NCI-H1930 (cell line): ENCODE results near the gene OR1E1.
"Not testable (repeated sequence)": the region's sequence is repeated elsewhere in the genome, so short reads cannot be mapped to it uniquely, and the experiment has no call there.

Experiments
- DNase-seq, 2 experiments: peaks; one replicate each; lab custom pipeline; 2025; lab: John Stamatoyannopoulos, UW

Gene OR1E1, protein sequence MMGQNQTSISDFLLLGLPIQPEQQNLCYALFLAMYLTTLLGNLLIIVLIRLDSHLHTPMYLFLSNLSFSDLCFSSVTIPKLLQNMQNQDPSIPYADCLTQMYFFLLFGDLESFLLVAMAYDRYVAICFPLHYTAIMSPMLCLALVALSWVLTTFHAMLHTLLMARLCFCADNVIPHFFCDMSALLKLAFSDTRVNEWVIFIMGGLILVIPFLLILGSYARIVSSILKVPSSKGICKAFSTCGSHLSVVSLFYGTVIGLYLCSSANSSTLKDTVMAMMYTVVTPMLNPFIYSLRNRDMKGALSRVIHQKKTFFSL

GRCh38 chr17:3398310-3398709 lies at the start of gene OR1E1:
Gene OR1E1, minus strand, starts transcription at chr17:3398410. Its CDS starts 0 bp downstream, at chr17:3398410.
- no peak for DNase-seq

GRCh38 chr17:3447625-3448024 lies 49.4 kb upstream of the OR1E1 start:
- DNase-seq: no peak

DNA sequence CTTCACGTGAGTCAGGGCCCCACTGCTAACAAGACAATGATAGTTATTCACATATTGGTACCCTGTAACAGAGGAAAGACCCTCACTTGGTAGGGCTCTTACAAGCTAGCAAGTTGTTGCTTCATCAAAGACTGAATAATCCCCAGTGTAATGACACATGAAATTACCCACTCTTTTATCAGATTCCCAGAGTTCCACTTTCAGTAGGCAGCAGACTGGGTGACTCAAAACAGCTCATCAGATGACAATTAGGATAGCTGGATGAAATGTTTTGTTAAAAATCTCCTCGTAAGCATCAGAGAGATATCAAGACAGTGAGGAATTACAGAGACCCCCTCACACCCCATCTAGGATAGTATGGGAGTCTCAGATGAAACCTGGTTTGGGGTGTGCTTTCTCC lies 42.2 kb upstream of the OR1E1 start:
- DNase-seq: no peak

GRCh38 chr17:3438368-3438767 lies 40.2 kb upstream of the OR1E1 start:
- no peak for DNase-seq

- DNase-seq: no peak
Observed at GRCh38 chr17:3433741-3434140, 35.5 kb upstream of the OR1E1 start, which contains the start of gene OR1E2. Gene OR1E2, minus strand, starts transcription at chr17:3433841. Its CDS starts 0 bp downstream, at chr17:3433841.

DNA sequence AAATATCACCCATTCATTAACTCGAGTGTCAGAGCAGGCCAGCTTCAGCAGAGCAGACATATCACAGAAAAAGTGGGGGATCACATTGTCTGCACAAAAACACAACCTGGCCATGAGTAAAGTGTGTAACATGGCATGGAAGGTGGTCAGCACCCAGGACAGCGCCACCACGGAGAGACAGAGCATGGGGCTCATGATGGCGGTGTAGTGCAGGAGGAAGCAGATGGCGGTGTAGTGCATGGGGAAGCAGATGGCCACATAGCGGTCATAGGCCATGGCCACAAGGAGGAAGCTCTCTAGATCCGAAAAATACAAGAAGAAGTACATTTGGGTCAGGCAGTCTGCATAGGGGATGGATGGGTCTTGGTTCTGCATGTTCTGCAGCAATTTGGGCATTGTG lies 35.0 kb upstream of the OR1E1 start:
- DNase-seq: not testable (repeated sequence)

DNA sequence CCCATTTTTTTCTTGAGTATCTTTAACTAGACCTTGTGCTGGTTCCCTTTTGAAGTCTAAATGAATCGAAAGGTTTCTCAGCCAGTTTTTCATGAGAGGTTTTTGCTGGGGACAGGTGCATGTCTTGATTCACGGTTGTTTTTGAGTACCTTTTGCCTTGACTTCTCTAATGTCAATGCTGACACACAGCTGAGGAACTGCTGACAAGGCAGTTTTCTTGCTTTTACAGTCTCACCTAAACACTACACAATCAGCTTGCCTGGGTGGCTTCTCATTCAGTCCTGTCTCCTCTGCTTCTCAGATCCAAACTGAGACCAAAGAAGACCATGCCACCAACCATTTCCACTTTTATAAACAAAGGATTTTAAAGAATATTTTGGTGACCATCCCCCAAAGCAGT lies 20.0 kb upstream of the OR1E1 start:
- DNase-seq: no peak

DNA sequence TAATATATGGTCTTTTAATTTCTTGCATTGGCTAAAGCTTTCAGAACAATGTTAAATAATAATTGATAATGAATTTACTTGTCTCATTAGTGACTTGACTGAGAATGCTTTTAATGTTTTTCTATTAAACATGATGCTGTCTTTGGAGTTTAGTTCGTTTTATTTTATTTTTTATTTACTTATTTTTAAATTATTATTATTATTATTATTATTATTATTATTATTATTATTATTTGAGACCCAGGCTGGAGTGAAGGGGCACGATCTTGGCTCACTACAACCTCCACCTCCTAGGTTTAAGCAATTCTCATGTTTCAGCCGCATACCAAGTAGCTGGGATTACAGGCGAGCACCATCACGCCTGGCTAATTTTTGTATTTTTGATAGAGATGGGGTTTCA lies 17.4 kb upstream of the OR1E1 start:
- DNase-seq: no peak

DNA sequence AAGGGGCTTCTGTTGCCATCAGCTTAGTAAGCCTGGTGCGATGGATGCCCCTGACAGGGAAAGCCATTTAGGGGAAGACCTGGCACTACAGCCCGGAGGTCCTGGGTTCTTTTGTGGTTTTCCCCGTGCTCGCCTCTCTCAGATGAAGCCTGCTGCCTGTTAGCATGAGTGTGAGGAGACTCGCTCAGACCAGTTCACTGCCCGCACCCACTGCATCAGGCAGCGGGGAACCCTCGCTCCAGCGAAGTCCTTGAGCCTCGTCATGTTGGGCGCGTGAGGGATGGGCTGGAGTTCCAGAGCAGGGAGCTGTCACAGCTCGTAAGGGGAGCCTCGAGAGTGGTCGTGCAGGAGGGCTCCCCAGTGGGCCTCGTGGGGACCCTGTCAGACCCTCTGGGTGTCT lies 14.0 kb upstream of the OR1E1 start:
- DNase-seq: not testable (repeated sequence)

DNA sequence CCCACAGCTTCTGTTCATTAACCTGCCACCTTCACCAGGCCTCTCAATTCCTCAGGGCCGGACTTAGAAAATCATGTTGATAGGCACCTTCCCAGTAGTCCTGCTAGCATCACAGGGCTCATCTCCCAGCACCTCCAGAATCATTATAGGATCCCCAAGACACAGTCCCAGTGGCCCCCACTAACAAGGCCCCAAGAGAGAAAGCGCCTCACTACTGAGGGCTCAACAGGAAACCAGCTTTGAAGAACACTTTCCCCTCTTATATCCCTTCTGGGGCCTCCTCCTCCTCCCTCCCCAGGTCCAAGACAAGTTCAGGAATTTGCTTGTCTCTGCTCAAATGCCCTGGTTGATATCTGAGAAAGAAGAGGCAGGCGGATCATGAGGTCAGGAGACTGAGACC lies 12.9 kb upstream of the OR1E1 start, which contains the start of gene OR3A3:
TSS of gene OR3A3 (plus strand) at position 301 of the 400 bp plus-strand sequence.
- DNase-seq: no peak

DNA sequence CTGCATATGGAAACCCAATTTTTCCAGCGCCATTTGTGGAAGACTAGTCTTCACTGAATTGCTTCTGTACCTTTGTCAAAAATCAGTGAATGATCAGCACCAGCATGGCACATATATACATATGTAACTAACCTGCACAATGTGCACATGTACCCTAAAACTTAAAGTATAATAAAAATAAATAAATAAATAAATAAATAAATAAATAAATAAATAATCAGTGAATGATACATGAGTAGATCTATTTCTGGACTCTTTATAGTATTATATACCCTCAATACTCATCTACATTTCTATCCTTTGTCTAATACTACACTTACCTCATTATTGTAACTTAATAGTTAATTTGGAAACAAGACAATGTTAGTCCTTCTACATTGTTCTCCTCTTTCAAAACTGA lies 5.6 kb upstream of the OR1E1 start:
- DNase-seq: not testable (repeated sequence)

- DNase-seq: no peak
Observed at GRCh38 chr17:3401786-3402185, 3.6 kb upstream of the OR1E1 start.

- DNase-seq: no peak
Observed at GRCh38 chr17:3400055-3400454, 1.8 kb upstream of the OR1E1 start.

DNA sequence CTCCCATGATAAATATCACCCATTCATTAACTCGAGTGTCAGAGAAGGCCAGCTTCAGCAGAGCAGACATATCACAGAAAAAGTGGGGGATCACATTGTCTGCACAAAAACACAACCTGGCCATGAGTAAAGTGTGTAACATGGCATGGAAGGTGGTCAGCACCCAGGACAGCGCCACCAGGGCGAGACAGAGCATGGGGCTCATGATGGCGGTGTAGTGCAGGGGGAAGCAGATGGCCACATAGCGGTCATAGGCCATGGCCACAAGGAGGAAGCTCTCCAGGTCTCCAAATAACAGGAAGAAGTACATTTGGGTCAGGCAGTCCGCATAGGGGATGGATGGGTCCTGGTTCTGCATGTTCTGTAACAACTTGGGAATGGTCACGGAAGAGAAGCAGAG lies 409 bp downstream of the OR1E1 start:
- DNase-seq: not testable (repeated sequence)

GRCh38 chr17:3389791-3390190 lies 8.4 kb downstream of the OR1E1 start:
- DNase-seq: no peak

DNA sequence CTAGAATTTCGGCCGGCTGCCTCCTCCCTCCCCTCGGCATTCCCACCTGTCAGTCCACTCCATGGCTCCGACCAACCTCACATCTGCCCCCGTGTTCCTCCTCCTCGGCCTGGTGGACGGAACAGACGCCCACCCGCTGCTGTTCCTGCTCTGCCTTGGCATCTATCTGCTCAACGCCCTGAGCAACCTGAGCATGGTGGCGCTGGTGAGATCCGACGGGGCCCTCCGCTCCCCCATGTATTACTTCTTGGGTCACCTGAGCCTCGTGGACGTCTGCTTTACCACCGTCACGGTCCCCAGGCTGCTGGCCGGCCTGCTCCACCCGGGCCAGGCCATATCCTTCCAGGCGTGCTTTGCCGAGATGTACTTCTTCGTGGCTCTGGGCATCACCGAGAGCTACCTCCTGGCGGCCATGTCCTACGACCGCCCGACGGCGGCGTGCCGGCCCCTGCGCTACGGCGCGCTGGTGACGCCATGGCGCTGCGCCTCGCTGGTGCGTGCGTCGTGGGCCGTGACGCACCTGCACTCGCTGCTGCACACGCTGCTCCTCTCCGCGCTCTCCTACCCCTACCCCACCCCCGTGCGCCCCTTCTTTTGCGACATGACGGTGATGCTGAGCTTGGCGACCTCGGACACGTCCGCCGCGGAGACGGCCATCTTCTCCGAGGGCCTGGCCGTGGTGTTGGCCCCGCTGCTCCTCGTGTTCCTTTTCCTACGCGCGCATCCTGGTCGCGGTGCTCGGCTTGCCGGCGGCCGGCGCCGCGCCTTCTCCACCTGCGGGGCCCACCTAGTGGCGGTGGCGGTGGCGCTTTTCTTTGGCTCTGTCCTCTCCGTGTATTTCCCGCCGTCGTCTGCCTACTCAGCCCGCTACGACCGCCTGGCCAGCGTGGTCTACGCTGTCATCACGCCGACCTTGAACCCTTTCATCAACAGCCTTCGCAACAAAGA lies 12.1 kb downstream of the OR1E1 start, which contains the start of gene OR3A2:
TSS of gene OR3A2 (minus strand) at position 440 of the 948 bp plus-strand sequence.
- DNase-seq: peak; percentile 81

- no peak for DNase-seq
Observed at GRCh38 chr17:3381957-3382356, 16.3 kb downstream of the OR1E1 start.

DNA sequence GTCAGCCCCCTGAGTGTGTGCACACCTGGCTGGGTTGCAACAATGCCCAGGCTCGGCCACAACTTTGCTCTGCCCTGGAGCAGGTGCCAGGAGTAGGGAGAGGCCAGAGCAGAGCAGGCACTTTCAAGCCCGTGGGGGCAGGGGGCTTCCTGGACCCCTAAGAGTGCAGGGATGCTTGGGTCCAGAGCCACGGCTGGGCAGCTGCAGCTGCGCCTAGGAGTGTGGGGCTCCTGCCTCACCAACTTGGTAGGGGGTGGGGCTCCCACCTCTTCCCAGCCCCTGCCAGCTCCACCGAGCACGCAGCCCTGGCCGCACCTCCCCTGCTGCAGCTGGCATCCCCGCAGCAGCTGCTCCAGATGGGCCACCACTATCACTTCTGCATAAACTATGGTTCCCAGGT lies 19.9 kb downstream of the OR1E1 start:
- DNase-seq: no peak

DNA sequence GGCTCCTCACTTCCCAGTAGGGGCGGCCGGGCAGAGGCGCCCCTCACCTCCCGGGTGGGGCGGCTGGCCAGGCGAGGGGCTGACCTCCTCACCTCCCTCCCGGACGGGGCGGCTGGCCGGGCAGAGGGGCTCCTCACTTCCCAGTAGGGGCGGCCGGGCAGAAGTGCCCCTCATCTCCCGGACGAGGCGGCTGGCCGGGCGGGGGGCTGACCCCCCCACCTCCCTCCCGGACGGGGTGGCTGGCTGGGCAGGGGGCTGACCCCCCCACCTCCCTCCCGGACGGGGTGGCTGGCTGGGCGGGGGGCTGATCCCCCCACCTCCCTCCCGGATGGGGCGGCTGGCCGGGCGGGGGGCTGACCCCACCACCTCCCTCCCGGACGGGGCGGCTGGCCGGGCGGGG lies 27.0 kb downstream of the OR1E1 start:
- not testable (repeated sequence) for DNase-seq
